ENCODE data around the gene MAP3K3.
A peak's percentile ranks its signal among the peaks of the same experiment; 100 is the strongest.

Gene MAP3K3

GRCh38 chr17:63694950-63695773 is 72.9 kb downstream of the MAP3K3 start:
- no peak overlapping the region for H3K27ac ChIP-seq

DNA sequence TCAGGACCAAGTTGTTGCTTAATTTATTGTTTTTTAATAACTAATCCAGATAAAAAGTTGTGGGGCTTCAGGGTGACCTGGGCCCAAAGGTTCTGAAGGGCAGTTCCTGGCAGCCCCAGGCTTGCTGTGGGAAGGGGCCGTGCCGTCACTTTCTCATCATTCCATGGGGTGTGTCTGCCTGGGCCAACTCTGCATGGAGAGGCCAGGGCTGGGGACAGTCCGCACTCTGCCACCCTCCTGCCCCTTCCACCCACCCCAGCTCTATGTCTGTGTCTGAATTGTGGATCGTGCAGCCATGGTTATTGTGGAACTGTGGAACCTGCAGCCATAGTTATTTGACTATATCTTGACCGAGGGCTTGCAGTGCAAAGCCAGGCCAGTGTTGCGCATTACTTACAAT is 73.7 kb downstream of the MAP3K3 start:
- TF ChIP-seq, protein P1, sequence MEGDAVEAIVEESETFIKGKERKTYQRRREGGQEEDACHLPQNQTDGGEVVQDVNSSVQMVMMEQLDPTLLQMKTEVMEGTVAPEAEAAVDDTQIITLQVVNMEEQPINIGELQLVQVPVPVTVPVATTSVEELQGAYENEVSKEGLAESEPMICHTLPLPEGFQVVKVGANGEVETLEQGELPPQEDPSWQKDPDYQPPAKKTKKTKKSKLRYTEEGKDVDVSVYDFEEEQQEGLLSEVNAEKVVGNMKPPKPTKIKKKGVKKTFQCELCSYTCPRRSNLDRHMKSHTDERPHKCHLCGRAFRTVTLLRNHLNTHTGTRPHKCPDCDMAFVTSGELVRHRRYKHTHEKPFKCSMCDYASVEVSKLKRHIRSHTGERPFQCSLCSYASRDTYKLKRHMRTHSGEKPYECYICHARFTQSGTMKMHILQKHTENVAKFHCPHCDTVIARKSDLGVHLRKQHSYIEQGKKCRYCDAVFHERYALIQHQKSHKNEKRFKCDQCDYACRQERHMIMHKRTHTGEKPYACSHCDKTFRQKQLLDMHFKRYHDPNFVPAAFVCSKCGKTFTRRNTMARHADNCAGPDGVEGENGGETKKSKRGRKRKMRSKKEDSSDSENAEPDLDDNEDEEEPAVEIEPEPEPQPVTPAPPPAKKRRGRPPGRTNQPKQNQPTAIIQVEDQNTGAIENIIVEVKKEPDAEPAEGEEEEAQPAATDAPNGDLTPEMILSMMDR (IDR thresholded peaks at IDR 0.05) = no peak
- Histone ChIP-seq H3K27ac (no peak overlapping the region), H3K4me3 (no peak overlapping the region)
- DNase-seq (ENCODE audit: low spot score) = no peak

More at GRCh38 chr17:63694950-63695773, 72.9 kb downstream of the MAP3K3 start:
- H3K4me3 ChIP-seq = no peak overlapping the region
- DNase-seq (ENCODE audit: low spot score) = no peak
- TF ChIP-seq, protein P1 (IDR thresholded peaks at IDR 0.05) = no peak

DNA sequence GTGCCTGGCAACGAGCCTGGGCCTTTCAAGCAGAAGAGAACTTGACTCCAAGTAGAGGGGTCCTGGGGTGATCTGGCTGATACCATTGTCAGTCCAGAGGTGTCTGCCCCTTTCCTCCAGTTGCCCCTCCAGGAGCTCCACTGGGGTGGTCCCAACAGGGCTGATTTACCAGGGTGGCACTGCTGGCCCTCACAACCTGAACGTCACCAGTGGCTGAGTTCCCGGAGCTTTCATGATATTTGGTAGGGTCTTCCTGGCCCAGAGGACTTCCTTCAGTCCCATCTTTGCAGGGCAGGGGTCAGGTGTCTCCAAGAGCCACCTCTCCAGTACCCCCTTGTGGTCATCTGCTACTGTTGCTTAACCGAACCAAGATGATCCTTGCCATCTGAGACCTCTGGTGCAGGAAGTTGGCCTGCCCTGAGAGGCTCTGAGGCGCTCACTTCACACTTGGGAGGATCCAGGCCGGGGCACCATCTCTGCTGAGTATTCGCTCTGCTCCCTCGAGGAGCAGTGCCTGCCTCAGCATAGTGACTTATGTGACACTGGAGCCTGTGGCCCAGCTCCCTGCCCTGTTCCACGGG is 74.3 kb downstream of the MAP3K3 start:
- H3K4me3 ChIP-seq = no peak overlapping the region
- no peak for DNase-seq (ENCODE audit: low spot score)
- TF ChIP-seq, protein P1 (IDR thresholded peaks at IDR 0.05) = no peak
- peak overlapping the region in 1 of 2 donors; percentile 62 for H3K27ac ChIP-seq

DNA sequence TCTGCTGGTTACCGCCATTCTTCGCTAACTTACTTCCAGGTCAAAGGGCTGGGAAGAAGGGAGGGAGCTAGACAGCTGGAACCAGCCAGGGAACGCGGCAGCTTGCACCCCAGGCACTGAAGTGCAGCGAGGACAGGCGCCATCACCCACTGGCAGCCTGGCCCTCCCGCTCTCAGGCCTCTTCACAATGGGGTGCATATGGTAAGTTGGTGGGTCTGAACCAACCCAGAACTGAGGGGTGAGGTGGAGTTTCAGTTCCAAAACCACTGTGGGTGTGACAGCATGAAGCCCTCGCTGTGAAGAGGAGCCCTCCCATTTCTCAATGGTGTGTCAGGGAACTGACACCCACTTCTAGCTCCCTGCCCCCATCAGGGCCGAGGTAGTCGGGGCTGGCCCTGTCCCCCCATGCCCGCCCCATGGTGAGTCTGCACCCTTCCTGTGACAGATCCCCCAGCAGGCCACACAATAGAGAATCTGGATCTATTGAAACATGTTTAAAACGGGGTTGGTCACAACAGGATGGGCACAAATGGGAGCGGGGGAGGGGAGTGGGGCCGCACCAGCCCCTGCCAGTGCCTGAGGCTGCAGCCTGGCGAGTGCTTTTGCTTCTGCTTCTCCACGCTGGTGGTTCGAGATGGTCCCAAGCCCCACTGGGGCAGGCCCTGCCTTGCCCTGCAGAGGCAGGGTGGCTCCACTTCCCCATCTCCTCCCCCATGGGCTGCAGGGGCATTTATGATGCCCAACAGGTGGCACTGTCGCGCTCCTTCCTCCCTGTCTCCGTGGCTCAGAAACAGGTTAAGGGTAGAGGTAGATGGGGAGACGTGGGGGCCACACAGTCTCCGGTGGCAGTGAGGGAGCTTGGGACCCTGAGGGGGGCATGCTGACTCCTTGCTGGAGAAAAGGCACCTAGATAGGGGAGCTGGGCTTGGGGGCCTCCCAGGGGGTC is 75.4 kb downstream of the MAP3K3 start:
- TF ChIP-seq, protein P1 (IDR thresholded peaks at IDR 0.05) = no peak
- no peak for DNase-seq (ENCODE audit: low spot score)
- H3K4me3 ChIP-seq = no peak overlapping the region

DNA sequence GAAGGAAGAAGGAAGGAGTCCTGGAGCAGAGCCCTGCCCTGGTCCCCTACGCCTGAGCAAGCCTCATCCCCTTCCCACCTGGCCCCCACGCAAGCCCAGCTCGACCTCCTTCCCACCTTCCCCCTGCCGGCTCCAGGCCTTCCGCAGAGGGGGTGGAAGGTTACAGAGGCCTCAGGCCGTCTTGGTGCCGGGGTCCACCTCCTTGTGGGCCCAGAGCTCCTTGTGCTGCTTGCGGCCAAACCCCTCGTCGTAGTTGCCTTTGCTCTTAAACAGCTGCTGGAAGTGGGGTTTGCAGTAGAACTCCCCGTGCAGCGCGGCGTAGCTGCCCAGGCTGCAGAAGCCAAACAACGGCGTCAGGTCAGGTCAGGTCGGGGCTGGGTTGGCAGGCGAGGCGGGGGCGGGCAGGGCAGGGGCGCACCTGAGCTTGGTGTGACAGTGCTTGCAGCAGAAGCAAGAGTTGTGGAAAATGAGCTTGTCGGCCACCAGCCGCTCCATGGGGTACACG is 76.2 kb downstream of the MAP3K3 start:
- TF ChIP-seq, protein P1 (IDR thresholded peaks at IDR 0.05) = no peak
- DNase-seq (ENCODE audit: low spot score) = peak; percentile 74
- peak overlapping the region in 1 of 2 donors; percentile 62 for H3K27ac ChIP-seq
- peak overlapping the region; percentile 76 for H3K4me3 ChIP-seq

More for the DNA sequence above, 75.4 kb downstream of the MAP3K3 start:
- peak overlapping the region in 1 of 2 donors; percentile 62 for H3K27ac ChIP-seq

- peak; percentile 83 for DNase-seq (ENCODE audit: low spot score)
- Histone ChIP-seq H3K27ac (peak overlapping the region; percentile 26 to 62), H3K4me3 (peak overlapping the region; percentile 76)
- TF ChIP-seq, protein P1 (IDR thresholded peaks at IDR 0.05) = no peak
Observed at GRCh38 chr17:63698886-63699637, 76.8 kb downstream of the MAP3K3 start.
